ENCODE measurements around the gene GPT2.

GRCh38 chr16:46927273-46927672 lies 43.1 kb downstream of the GPT2 start:
- no peak for TF ChIP-seq ZNF671 (CRISPR knock-in tag; IDR thresholded peaks at IDR 0.05)
- no peak for TF ChIP-seq SMAD4 (CRISPR knock-in tag; IDR thresholded peaks at IDR 0.05)
- TF ChIP-seq CTCF (IDR thresholded peaks at IDR 0.05) = no peak
- TF ChIP-seq MAX (CRISPR knock-in tag; IDR thresholded peaks at IDR 0.05) = no peak
- no peak for TF ChIP-seq NFE2L1 (CRISPR knock-in tag; IDR thresholded peaks at IDR 0.05)
- TF ChIP-seq ATF6 (CRISPR knock-in tag; IDR thresholded peaks at IDR 0.05) = no peak
- no peak for TF ChIP-seq ELF4 (CRISPR knock-in tag; IDR thresholded peaks at IDR 0.05; ENCODE audit: low read depth)
- no peak for TF ChIP-seq ZBTB21 (CRISPR knock-in tag; IDR thresholded peaks at IDR 0.05; ENCODE audit: borderline replicate concordance)
- no peak for TF ChIP-seq NR2C2 (CRISPR knock-in tag; IDR thresholded peaks at IDR 0.05)
- no peak for TF ChIP-seq SMAD3 (CRISPR knock-in tag; IDR thresholded peaks at IDR 0.05; ENCODE audit: borderline replicate concordance)
- TF ChIP-seq ESRRA (CRISPR knock-in tag; IDR thresholded peaks at IDR 0.05; ENCODE audit: borderline replicate concordance) = no peak
- TF ChIP-seq USF2 (CRISPR knock-in tag; IDR thresholded peaks at IDR 0.05) = no peak
- TF ChIP-seq GRHL2 (CRISPR knock-in tag; IDR thresholded peaks at IDR 0.05; ENCODE audit: insufficient replicate concordance, severe bottlenecking) = no peak

All from WTC11 (cell line).